Pancreas (tissue), 10 donors: ENCODE results near the gene OGA. TPM values are rescaled to one million over a fixed set of nuclear protein-coding genes. Genes with fewer than 3 reads are reported as not detected.

ENCODE experiments used
- ATAC-seq, 4 donors: fragments of 200-7000 bp; cut with Tn5 transposase; one replicate each; pipeline versions ENCODE4 v1.8.0 to v1.9.1; 2020; ENCODE audit warnings: mild to moderate bottlenecking in 4 of 4, moderate library complexity in 4 of 4
- DNase-seq, 6 donors: peaks; one replicate each; pipeline ENCODE4 v3.0.0-alpha.2; 2020
- FAIRE-seq: peaks from 2 replicates; lab custom pipeline; 2012; peaks lifted over from hg19 to GRCh38; lab: Jason Lieb, UNC
- H3K27ac ChIP-seq, 4 donors: fragments of 200-600 bp; sonication (generic); 1 replicate in 3 of 4; 2 replicates in 1 of 4; pipeline versions ENCODE4 v1.5.0 to v1.8.0; 2020
- H3K27me3 ChIP-seq, 4 donors: fragments of 200-600 bp; one replicate each; pipeline ENCODE4 v1.8.0; 2021
- H3K36me3 ChIP-seq, 3 donors: fragments of 200-600 bp; sonication (generic) in 1 of 3; one replicate each; pipeline versions ENCODE4 v1.5.0 to v1.8.0; 2020 to 2021
- H3K4me1 ChIP-seq, 3 donors: fragments of 200-600 bp; one replicate each; pipeline ENCODE4 v1.8.0; 2021
- H3K4me3 ChIP-seq, 4 donors: fragments of 200-600 bp; sonication (generic) in 2 of 4; one replicate each; pipeline versions ENCODE4 v1.5.0 to v1.8.0; 2020 to 2021
- H3K9me3 ChIP-seq, 4 donors: fragments of 200-600 bp; one replicate each; pipeline ENCODE4 v1.8.0; 2021
- CTCF ChIP-seq, 4 donors: fragments of 200-600 bp; sonication (generic) in 3 of 4; IDR thresholded peaks; one replicate each; pipeline versions ENCODE4 v1.5.0 to v1.8.0; 2021; ENCODE audit warnings: antibody characterized with exemption in 4 of 4
- WGBS, 2 donors: extraction: QIAGEN DNeasy Blood & Tissue Kit; methylation state at CpG; one replicate each; pipeline ENCODE4 v1.1.7; 2013; 5-methylcytosine and 5-hydroxymethylcytosine counted together
- intact Hi-C, 3 donors: fragments of 100-400 bp; cut with DNase I; formaldehyde crosslinking; loops; one replicate each; pipeline versions ENCODE4 v1.11.1 to v1.14.2; 2022
- polyA plus RNA-seq, 2 donors: library from polyadenylated mRNA; stranded (reverse); fragments of 200-250 nt; gene quantifications; one replicate each; pipeline ENCODE4 v1.2.3, GENCODE V29; 2013
- total RNA-seq, 6 donors: library from RNA; stranded (reverse); fragmentation: NEBNext Ultra II Directional in 4 of 6; extraction: Animal tissue kit (Norgen Biotek cat#: 25700) in 4 of 6; gene quantifications; one replicate each; pipeline versions ENCODE4 v1.2.1 to v1.2.4, GENCODE V29; 2021 to 2023
- donor health status: healthy with polysubstance abuse.
- donor health status: DM: no; HTN: no; CAD: no; lungs with moderate emphysema.
- donor health status: DM: no; HTN: no; CAD: no.
- donor health status: control.
- donor health status: control.
- donor health status: Bipolar disorder and iron deficiency.
- donor health status: DM: yes; HTN: yes; CAD: no.
- donor health status: DM: no; HTN: no; CAD: no.
- donor health status: DM: no; HTN: no; CAD: no.
- donor health status: DM: yes; HTN: yes; CAD: no.

Gene OGA
- total and polyA plus RNA-seq, 8 donors, result 29.3 to 57.3 (median 32.2) TPM

- ATAC-seq (no peak), FAIRE-seq (no peak), DNase-seq (no peak)
- H3K4me3 ChIP-seq, result no peak overlapping the region
- no peaks in the 10 kb centered on the region for H3K4me1 ChIP-seq
- H3K27me3 ChIP-seq, result no peaks in the 10 kb centered on the region
- H3K36me3 ChIP-seq, result no peaks in the 10 kb centered on the region
- intact Hi-C loops, result no loop called here
- 89% methylated on average over 2 of the region's 2 CpGs for WGBS, 2 donors
- H3K27ac ChIP-seq, result no peak overlapping the region
- no peak for TF ChIP-seq CTCF (IDR thresholded peaks at IDR 0.05)
- H3K9me3 ChIP-seq, result no peaks in the 10 kb centered on the region
Observed at GRCh38 chr10:101824736-101825135, 6.5 kb upstream of the OGA start.

GRCh38 chr10:101818872-101819633 lies 809 bp upstream of the OGA start:
- intact Hi-C loops, result no loop called here
- no peaks in the 10 kb centered on the region for H3K9me3 ChIP-seq
- peak overlapping the region in 3 of 4 donors; percentile 16 to 92 (median 88) for H3K27ac ChIP-seq
- FAIRE-seq (no peak), DNase-seq (no peak), ATAC-seq (peak in 3 of 4 donors; percentile 1 to 3 (median 3))
- peak overlapping the region in 3 of 4 donors; percentile 8 to 83 (median 16) for H3K4me3 ChIP-seq
- no peak for TF ChIP-seq CTCF (IDR thresholded peaks at IDR 0.05)
- H3K36me3 ChIP-seq, result no peaks in the 10 kb centered on the region
- 38 to 40% methylated on average over 14 of the region's 14 CpGs for WGBS, 2 donors
- H3K4me1 ChIP-seq, result peaks cover 10 to 21% (median 15%) of the 10 kb centered on the region in 3 donors
- no peaks in the 10 kb centered on the region for H3K27me3 ChIP-seq

GRCh38 chr10:101817337-101818118 lies 716 bp downstream of the OGA start:
- peaks cover 10 to 24% (median 15%) of the 10 kb centered on the region in 3 donors for H3K4me1 ChIP-seq
- H3K36me3 ChIP-seq, result no peaks in the 10 kb centered on the region
- DNase-seq (peak; percentile 64 to 87 (median 80)), ATAC-seq (peak; percentile 27 to 48 (median 40)), FAIRE-seq (no peak)
- no peaks in the 10 kb centered on the region for H3K9me3 ChIP-seq
- 0 to 1% methylated on average over 31 to 44 of the region's 44 CpGs for WGBS, 2 donors
- peak overlapping the region; percentile 39 to 92 (median 81) for H3K27ac ChIP-seq
- peak overlapping the region; percentile 83 to 99 (median 98) for H3K4me3 ChIP-seq
- intact Hi-C loops, result no loop called here
- no peak for TF ChIP-seq CTCF (IDR thresholded peaks at IDR 0.05)
- no peaks in the 10 kb centered on the region for H3K27me3 ChIP-seq

GRCh38 chr10:101816913-101817336 lies 1.3 kb downstream of the OGA start:
- DNase-seq (no peak), ATAC-seq (no peak), FAIRE-seq (no peak)
- intact Hi-C loops, result no loop called here
- TF ChIP-seq CTCF (IDR thresholded peaks at IDR 0.05), result no peak
- WGBS, 2 donors, result 0 to 1% methylated on average over 14 of the region's 14 CpGs
- Histone ChIP-seq H3K4me3 (peak overlapping the region; percentile 83 to 99 (median 98)), H3K27ac (peak overlapping the region in 2 of 4 donors; percentile 20 to 88), H3K4me1 (peaks cover 10 to 24% (median 15%) of the 10 kb centered on the region in 3 donors), H3K9me3 (no peaks in the 10 kb centered on the region), H3K27me3 (no peaks in the 10 kb centered on the region), H3K36me3 (no peaks in the 10 kb centered on the region)
